GM23338 (cell line): ENCODE measurements around the gene HERC4.

Source experiments
- EZH2 ChIP-seq: fragments of 200-600 bp; sonication (generic); IDR thresholded peaks from one replicate; pipeline ENCODE4 v1.8.0; 2017; ENCODE audit warnings: antibody characterized with exemption, mild to moderate bottlenecking, low read depth; ENCODE audit not compliant: unreplicated experiment
- STAT1 ChIP-seq: IDR thresholded peaks from one replicate; pipeline ENCODE4 v1.6.1; 2016; ENCODE audit warnings: antibody characterized with exemption; ENCODE audit not compliant: unreplicated experiment
- ZNF331 ChIP-seq: fragments of 250-450 bp; sonication (Bioruptor Pico); IDR thresholded peaks from 2 replicates; pipeline ENCODE4 v1.5.0; 2020; ENCODE audit warnings: low read depth, mild to moderate bottlenecking, moderate library complexity
- TF ChIP-seq, protein P1 (sequence below), 2 experiments: fragments of 200-600 bp in 1 of 2; sonication (generic) in 1 of 2; conservative IDR thresholded peaks; 2 replicates each; pipeline versions ENCODE4 v1.5.1 to v1.6.1; 2016 to 2017; ENCODE audit warnings: antibody characterized with exemption in 2 of 2, low read depth in 2 of 2, mild to moderate bottlenecking in 2 of 2, moderate library complexity in 1 of 2
- TF ChIP-seq, protein P2 (sequence below): IDR thresholded peaks from one replicate; pipeline ENCODE4 v1.6.1; 2018; ENCODE audit warnings: antibody characterized with exemption; ENCODE audit not compliant: unreplicated experiment

DNA sequence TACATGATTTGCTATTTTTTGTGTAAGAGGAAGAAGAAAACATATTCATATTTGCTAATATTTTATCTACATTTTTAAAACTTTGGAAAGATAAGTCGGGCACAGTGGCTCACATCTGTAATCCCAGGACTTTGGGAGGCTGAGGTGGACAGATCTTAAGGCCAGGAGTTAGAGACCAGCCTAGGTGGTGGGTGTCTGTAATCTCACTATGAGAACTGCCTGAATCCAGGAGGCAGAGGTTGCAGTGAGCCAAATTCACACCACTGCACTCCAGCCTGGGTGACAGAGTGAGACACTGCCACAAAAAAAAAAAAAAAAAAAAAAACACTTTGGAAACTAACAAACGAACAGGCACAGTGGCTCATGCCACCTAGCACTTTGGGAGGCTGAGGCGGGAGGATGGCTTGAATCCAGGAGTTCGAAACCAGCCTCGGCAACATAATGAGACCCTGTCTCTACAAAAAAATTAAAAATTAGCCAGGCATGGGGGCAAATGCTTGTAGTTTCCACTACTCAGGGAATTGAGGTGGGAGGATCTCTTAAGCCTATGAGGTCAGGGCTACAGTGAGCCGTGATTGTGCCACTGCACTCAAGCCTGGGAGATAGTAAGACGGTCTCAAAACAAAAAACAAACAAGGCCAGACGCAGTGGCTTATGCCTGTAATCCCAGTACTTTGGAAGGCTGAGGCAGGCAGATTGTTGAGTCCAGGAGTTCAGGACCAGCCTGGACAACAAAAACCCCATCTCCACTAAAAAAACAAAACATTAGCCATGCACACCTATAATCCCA is 25.6 kb downstream of the HERC4 start:
- TF ChIP-seq, protein P1, sequence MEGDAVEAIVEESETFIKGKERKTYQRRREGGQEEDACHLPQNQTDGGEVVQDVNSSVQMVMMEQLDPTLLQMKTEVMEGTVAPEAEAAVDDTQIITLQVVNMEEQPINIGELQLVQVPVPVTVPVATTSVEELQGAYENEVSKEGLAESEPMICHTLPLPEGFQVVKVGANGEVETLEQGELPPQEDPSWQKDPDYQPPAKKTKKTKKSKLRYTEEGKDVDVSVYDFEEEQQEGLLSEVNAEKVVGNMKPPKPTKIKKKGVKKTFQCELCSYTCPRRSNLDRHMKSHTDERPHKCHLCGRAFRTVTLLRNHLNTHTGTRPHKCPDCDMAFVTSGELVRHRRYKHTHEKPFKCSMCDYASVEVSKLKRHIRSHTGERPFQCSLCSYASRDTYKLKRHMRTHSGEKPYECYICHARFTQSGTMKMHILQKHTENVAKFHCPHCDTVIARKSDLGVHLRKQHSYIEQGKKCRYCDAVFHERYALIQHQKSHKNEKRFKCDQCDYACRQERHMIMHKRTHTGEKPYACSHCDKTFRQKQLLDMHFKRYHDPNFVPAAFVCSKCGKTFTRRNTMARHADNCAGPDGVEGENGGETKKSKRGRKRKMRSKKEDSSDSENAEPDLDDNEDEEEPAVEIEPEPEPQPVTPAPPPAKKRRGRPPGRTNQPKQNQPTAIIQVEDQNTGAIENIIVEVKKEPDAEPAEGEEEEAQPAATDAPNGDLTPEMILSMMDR (conservative IDR thresholded peaks at IDR 0.05; ENCODE audit: low read depth in 2 of 2) = no peak
- no peak for TF ChIP-seq EZH2
- TF ChIP-seq ZNF331 (CRISPR knock-in tag) = no peak
- TF ChIP-seq, protein P2, sequence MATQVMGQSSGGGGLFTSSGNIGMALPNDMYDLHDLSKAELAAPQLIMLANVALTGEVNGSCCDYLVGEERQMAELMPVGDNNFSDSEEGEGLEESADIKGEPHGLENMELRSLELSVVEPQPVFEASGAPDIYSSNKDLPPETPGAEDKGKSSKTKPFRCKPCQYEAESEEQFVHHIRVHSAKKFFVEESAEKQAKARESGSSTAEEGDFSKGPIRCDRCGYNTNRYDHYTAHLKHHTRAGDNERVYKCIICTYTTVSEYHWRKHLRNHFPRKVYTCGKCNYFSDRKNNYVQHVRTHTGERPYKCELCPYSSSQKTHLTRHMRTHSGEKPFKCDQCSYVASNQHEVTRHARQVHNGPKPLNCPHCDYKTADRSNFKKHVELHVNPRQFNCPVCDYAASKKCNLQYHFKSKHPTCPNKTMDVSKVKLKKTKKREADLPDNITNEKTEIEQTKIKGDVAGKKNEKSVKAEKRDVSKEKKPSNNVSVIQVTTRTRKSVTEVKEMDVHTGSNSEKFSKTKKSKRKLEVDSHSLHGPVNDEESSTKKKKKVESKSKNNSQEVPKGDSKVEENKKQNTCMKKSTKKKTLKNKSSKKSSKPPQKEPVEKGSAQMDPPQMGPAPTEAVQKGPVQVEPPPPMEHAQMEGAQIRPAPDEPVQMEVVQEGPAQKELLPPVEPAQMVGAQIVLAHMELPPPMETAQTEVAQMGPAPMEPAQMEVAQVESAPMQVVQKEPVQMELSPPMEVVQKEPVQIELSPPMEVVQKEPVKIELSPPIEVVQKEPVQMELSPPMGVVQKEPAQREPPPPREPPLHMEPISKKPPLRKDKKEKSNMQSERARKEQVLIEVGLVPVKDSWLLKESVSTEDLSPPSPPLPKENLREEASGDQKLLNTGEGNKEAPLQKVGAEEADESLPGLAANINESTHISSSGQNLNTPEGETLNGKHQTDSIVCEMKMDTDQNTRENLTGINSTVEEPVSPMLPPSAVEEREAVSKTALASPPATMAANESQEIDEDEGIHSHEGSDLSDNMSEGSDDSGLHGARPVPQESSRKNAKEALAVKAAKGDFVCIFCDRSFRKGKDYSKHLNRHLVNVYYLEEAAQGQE = no peak
- no peak for TF ChIP-seq STAT1
